Chondrocyte (in vitro differentiated cells): ENCODE data around the gene KCND1. TPM values are rescaled to one million over a fixed set of nuclear protein-coding genes. Genes with fewer than 3 reads are reported as not detected.

Experiments
- DNase-seq: peaks from one replicate; pipeline ENCODE4 v3.0.0; 2021; ENCODE audit warnings: mixed read lengths, low spot score
- H3K27ac Mint-ChIP-seq: one replicate; pipeline ENCODE4 v1.8.0; 2021; ENCODE audit warnings: mild to moderate bottlenecking, moderate library complexity, mixed read lengths; ENCODE audit not compliant: unreplicated experiment
- H3K27me3 Mint-ChIP-seq: 2 replicates; pipeline ENCODE4 v1.8.0; 2021; ENCODE audit warnings: low read depth, mixed read lengths
- H3K36me3 Mint-ChIP-seq: 2 replicates; pipeline ENCODE4 v1.8.0; 2021; ENCODE audit warnings: low read depth, mixed read lengths
- H3K4me1 Mint-ChIP-seq: 2 replicates; pipeline ENCODE4 v1.8.0; 2021; ENCODE audit warnings: low read depth, mild to moderate bottlenecking, mixed read lengths
- H3K4me3 Mint-ChIP-seq: one replicate; pipeline ENCODE4 v1.8.0; 2021; ENCODE audit warnings: mild to moderate bottlenecking, moderate library complexity, mixed read lengths; ENCODE audit not compliant: unreplicated experiment
- H3K9me3 Mint-ChIP-seq: 2 replicates; pipeline ENCODE4 v1.8.0; 2021; ENCODE audit warnings: low read depth, mixed read lengths
- CTCF ChIP-seq: fragments of 200-600 bp; sonication (generic); IDR thresholded peaks from 2 replicates; pipeline ENCODE4 v1.5.0; 2021; ENCODE audit warnings: antibody characterized with exemption, mild to moderate bottlenecking, moderate library complexity
- total RNA-seq: library from RNA; stranded (reverse); gene quantifications from 3 replicates; pipeline ENCODE4 v1.2.1, GENCODE V29; 2021

KCND1 gene
- total RNA-seq, 1 donor from 2014 or later = 1.7 TPM

DNA sequence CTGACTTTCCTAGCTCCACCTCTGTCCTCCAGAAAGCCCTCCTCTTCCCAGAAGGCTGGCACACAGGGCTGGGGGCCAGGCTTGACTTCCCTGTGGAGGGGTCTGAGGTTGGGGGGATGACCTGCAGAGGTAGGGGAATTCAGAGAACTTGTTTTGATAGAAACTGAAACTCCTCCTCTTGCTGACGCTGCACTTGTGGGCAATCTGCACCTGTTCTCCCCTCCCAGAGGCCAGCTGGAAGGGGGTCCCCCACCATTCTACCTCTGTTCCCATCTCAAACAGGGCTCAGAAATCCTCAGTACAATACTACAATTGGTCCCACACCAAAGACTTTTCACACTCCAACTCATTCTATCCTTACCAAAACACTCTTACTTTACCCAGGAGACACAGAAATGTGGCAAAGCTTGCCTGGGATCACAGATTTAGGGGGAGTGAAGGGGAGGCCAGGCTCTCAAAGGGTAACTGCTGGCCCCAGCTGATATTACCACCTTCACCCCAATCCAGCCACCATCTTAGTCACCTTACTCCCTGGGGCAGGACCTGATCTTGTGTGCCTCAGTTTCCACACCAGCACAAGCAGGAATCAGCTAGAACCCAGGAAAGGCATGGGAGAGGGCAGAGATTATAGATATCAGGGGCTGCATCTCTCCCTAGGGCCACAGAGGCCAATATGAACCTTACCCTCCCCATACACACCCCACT, 32.8 kb downstream of the KCND1 start:
- peaks cover 5% of the 10 kb centered on the region for H3K36me3 Mint-ChIP-seq
- TF ChIP-seq CTCF = no peak
- no peaks in the 10 kb centered on the region for H3K27me3 Mint-ChIP-seq
- H3K9me3 Mint-ChIP-seq = peaks cover 8% of the 10 kb centered on the region
- no peak overlapping the region for H3K27ac Mint-ChIP-seq
- no peak for DNase-seq
- H3K4me3 Mint-ChIP-seq = no peak overlapping the region
- no peaks in the 10 kb centered on the region for H3K4me1 Mint-ChIP-seq

DNA sequence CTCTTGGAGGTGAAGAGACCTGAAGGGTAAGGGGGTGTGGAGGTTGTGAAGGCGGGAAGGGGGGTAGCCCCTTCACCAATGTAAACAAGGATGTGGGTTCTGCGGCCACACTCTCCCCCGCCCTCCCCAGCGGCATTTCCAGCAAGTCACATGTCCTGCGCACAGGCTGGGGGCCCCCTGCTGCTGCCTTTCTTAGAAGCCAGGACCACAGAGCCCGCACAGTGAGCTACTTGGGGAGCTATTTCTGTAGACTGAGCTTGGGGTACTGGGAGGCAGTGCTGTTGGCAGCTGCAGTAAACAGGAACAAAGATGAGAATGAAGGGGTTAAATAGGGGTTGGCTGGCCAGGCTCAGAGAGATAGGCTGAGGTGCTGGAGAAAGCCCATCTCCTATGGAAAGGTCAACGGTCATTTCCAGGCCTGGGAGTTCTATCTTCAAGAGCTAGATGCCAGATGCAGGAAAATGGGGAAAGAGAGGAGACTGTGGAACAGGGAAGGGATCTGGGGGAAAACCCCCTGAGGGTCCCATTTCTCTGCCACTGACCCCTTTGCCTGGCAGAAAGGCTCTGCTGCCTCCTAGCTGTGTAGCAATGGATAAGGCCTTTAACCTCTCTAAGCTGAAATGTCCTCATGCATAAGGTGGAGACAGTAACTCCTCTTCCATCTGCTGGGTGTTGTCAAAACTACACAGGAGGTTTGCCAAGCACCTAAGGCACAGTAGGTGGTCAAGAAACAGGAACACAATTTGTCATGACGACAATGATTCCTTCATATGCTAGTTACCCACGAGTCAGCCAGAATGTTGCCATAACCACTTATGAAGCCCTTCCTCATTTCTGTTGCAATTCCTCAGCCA, 34.4 kb downstream of the KCND1 start:
- no peak overlapping the region for H3K4me3 Mint-ChIP-seq
- no peak for DNase-seq

GRCh38 chrX:48936429-48937053, 35.1 kb downstream of the KCND1 start:
- Mint-ChIP-seq H3K27me3 (no peaks in the 10 kb centered on the region), H3K9me3 (peaks cover 10% of the 10 kb centered on the region), H3K4me1 (no peaks in the 10 kb centered on the region), H3K36me3 (peaks cover 9% of the 10 kb centered on the region), H3K4me3 (no peak overlapping the region), H3K27ac (no peak overlapping the region)
- DNase-seq = no peak
- no peak for TF ChIP-seq CTCF

More for the DNA sequence above, 34.4 kb downstream of the KCND1 start:
- no peak overlapping the region for H3K27ac Mint-ChIP-seq
- no peaks in the 10 kb centered on the region for H3K27me3 Mint-ChIP-seq
- peak; percentile 13 for TF ChIP-seq CTCF
- peaks cover 10% of the 10 kb centered on the region for H3K9me3 Mint-ChIP-seq
- no peaks in the 10 kb centered on the region for H3K4me1 Mint-ChIP-seq
- peaks cover 9% of the 10 kb centered on the region for H3K36me3 Mint-ChIP-seq

DNA sequence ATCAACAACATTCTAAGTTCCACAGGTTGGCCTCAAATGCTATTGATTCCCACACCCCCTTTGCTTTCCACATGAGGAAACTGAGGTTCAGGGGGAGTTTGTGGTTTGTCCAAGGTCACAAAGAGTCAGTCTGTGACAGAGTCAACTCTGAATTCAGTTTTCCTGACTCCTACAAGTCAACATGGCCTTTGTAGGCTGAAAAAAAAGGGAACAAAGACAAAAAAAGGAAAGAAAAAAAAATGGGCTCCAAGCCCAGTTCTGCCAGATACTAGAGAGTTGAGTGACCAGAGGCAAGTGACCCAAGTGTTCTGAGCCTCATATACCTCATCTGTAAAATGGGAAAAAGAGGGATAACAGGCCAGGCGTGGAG, 36.4 kb downstream of the KCND1 start:
- H3K27me3 Mint-ChIP-seq = no peaks in the 10 kb centered on the region
- no peaks in the 10 kb centered on the region for H3K4me1 Mint-ChIP-seq
- no peak overlapping the region for H3K27ac Mint-ChIP-seq
- no peak for TF ChIP-seq CTCF
- H3K36me3 Mint-ChIP-seq = peaks cover 9% of the 10 kb centered on the region
- H3K4me3 Mint-ChIP-seq = no peak overlapping the region
- DNase-seq = no peak
- H3K9me3 Mint-ChIP-seq = peaks cover 10% of the 10 kb centered on the region

GRCh38 chrX:48934581-48935300, 36.9 kb downstream of the KCND1 start:
- TF ChIP-seq CTCF = no peak
- Mint-ChIP-seq H3K4me3 (no peak overlapping the region), H3K9me3 (peaks cover 10% of the 10 kb centered on the region), H3K27me3 (no peaks in the 10 kb centered on the region), H3K27ac (no peak overlapping the region), H3K4me1 (no peaks in the 10 kb centered on the region), H3K36me3 (peaks cover 10% of the 10 kb centered on the region)
- no peak for DNase-seq
